GM18508 (cell line): ENCODE measurements around the gene PFN3.
A peak's percentile ranks its signal among the peaks of the same experiment; 100 is the strongest.
"Not testable (repeated sequence)": the region's sequence is repeated elsewhere in the genome, so short reads cannot be mapped to it uniquely, and the experiment has no call there.

Experiments used
- ATAC-seq: cut with Tn5 transposase; IDR thresholded peaks from one replicate; pipeline ENCODE4 v1.9.1; 2021; ENCODE audit warnings: moderate number of reproducible peaks; ENCODE audit not compliant: insufficient read depth, unreplicated experiment

PFN3 gene

GRCh38 chr5:177376107-177376506, 24.4 kb downstream of the PFN3 start:
- ATAC-seq: no peak

- not testable (repeated sequence) for ATAC-seq
Observed at GRCh38 chr5:177375516-177375915, 24.9 kb downstream of the PFN3 start.

- no peak for ATAC-seq
Observed at GRCh38 chr5:177374211-177374610, 26.2 kb downstream of the PFN3 start.

GRCh38 chr5:177373806-177374205, 26.7 kb downstream of the PFN3 start:
- ATAC-seq: no peak

GRCh38 chr5:177372910-177373309, 27.6 kb downstream of the PFN3 start:
- no peak for ATAC-seq

- ATAC-seq: no peak
Observed at GRCh38 chr5:177372034-177372896, 28.2 kb downstream of the PFN3 start.

- no peak for ATAC-seq
Observed at GRCh38 chr5:177371120-177372033, 29.1 kb downstream of the PFN3 start.

- ATAC-seq: no peak
Observed at GRCh38 chr5:177370488-177371119, 29.9 kb downstream of the PFN3 start.

GRCh38 chr5:177369645-177370440, 30.6 kb downstream of the PFN3 start:
- no peak for ATAC-seq

- no peak for ATAC-seq
Observed at GRCh38 chr5:177368869-177369644, 31.4 kb downstream of the PFN3 start.

GRCh38 chr5:177367981-177368868, 32.2 kb downstream of the PFN3 start:
- no peak for ATAC-seq

- no peak for ATAC-seq
Observed at GRCh38 chr5:177367323-177367848, 33.1 kb downstream of the PFN3 start.

GRCh38 chr5:177366528-177367322, 33.7 kb downstream of the PFN3 start:
- ATAC-seq: no peak

- no peak for ATAC-seq
Observed at GRCh38 chr5:177365845-177366527, 34.5 kb downstream of the PFN3 start.

GRCh38 chr5:177364159-177364962, 36.1 kb downstream of the PFN3 start:
- ATAC-seq: peak; percentile 37

- ATAC-seq: no peak
Observed at GRCh38 chr5:177363565-177363964, 36.9 kb downstream of the PFN3 start.
